GM18511 (cell line): ENCODE data around the gene SPSB1.

Source experiments
- ATAC-seq: cut with Tn5 transposase; IDR thresholded peaks from one replicate; pipeline ENCODE4 v1.9.1; 2021; ENCODE audit warnings: mild to moderate bottlenecking, moderate library complexity; ENCODE audit not compliant: unreplicated experiment

SPSB1 gene

GRCh38 chr1:9413877-9414213 is 121.2 kb downstream of the SPSB1 start:
- no peak for ATAC-seq

- no peak for ATAC-seq
Measured at GRCh38 chr1:9416506-9416905, 123.8 kb downstream of the SPSB1 start.

- ATAC-seq, result no peak
Measured at GRCh38 chr1:9416918-9417500, 124.3 kb downstream of the SPSB1 start.

GRCh38 chr1:9417695-9418094 is 125.0 kb downstream of the SPSB1 start:
- ATAC-seq, result no peak

- no peak for ATAC-seq
Measured at GRCh38 chr1:9418851-9419250, 126.2 kb downstream of the SPSB1 start.
